HCT116 (cell line): ENCODE data around the gene ERG. TPM values are rescaled to one million over a fixed set of nuclear protein-coding genes. Genes with fewer than 3 reads are reported as not detected.

ENCODE experiments used
- ATAC-seq: fragments of 200-7000 bp; cut with Tn5 transposase; 2 replicates; pipeline ENCODE4 v1.9.1; 2020; ENCODE audit warnings: mild to moderate bottlenecking, moderate library complexity
- BruUV-seq: library from RNA; stranded (reverse); fragments of 400-500 nt; replicated peaks from 2 replicates; lab custom pipeline; 2021; lab: Mats Ljungman, UMichigan
- CTCF ChIA-PET: fragments of 300-600 bp; sonication (Branson Sonifier 250); formaldehyde crosslinking; loops from one replicate; lab custom pipeline; 2021; ENCODE audit warnings: antibody characterized with exemption; lab: Charles Lee
- POLR2A ChIA-PET: fragments of 300-600, 350-600 bp; sonication (Branson Sonifier 250); formaldehyde crosslinking; loops from one replicate; lab custom pipeline; 2021; ENCODE audit warnings: antibody characterized with exemption; lab: Charles Lee
- RAD21 ChIA-PET, 2 experiments: fragments of 300-600 bp; sonication (Branson Sonifier 250); formaldehyde crosslinking; loops; one replicate each; lab custom pipeline; 2023; ENCODE audit warnings: low total read pairs in 2 of 2; ENCODE audit not compliant: uncharacterized antibody in 2 of 2, unreplicated experiment in 2 of 2, low non-redundant PET in 1 of 2; lab: Charles Lee
- DNase-seq: peaks from one replicate; pipeline ENCODE4 v3.0.0-alpha.2; 2010; ENCODE audit warnings: low read depth, low spot score
- H2AFZ ChIP-seq: fragments of 200-600 bp; shearing (Covaris generic), sonication (generic); 2 replicates; pipeline ENCODE4 v1.6.1; 2017; ENCODE audit warnings: low read depth, mixed run types, mixed read lengths, antibody characterized with exemption, low read length; ENCODE audit not compliant: poor library complexity, severe bottlenecking
- H3K27ac ChIP-seq: 2 replicates; pipeline ENCODE4 v1.5.1; 2012; ENCODE audit warnings: low read depth, low read length
- H3K27me3 ChIP-seq: fragments of 200-600 bp; sonication (generic); 2 replicates; pipeline ENCODE4 v1.6.1; 2016; ENCODE audit warnings: mixed run types, low read length, mixed read lengths; ENCODE audit not compliant: insufficient read depth
- H3K36me3 ChIP-seq, 2 experiments: fragments of 200-500 bp in 1 of 2; fragments of 200-600 bp in 1 of 2; sonication (Bioruptor generic) in 1 of 2; sonication (generic) in 1 of 2; 2 replicates each; pipeline versions ENCODE4 v1.5.1 to v1.6.1; 2014 to 2016; ENCODE audit warnings: low read length in 2 of 2, inconsistent platforms in 1 of 2, mixed read lengths in 1 of 2, mixed run types in 1 of 2; ENCODE audit not compliant: insufficient read depth in 2 of 2, control insufficient read depth in 1 of 2
- H3K4me1 ChIP-seq, 2 experiments: fragments of 200-600 bp in 1 of 2; sonication (generic) in 1 of 2; 2 replicates each; pipeline versions ENCODE4 v1.5.1 to v1.6.1; 2012 to 2017; ENCODE audit warnings: low read length in 2 of 2, inconsistent platforms in 1 of 2, mild to moderate bottlenecking in 1 of 2, mixed read lengths in 1 of 2, mixed run types in 1 of 2, moderate library complexity in 1 of 2; ENCODE audit not compliant: insufficient read depth in 2 of 2, control insufficient read depth in 1 of 2
- H3K4me2 ChIP-seq: fragments of 200-600 bp; sonication (generic); 2 replicates; pipeline ENCODE4 v1.6.1; 2017; ENCODE audit warnings: mixed run types, low read length, mixed read lengths
- H3K4me3 ChIP-seq, 2 experiments: fragments of 200-600 bp in 1 of 2; sonication (generic) in 1 of 2; replicated peaks in 1 of 2; 2 replicates each; pipeline ENCODE4 v1.5.1; 2011 to 2016; ENCODE audit warnings: low read length in 2 of 2, control low read depth in 1 of 2, low read depth in 1 of 2, mild to moderate bottlenecking in 1 of 2, mixed read lengths in 1 of 2, mixed run types in 1 of 2
- H3K79me2 ChIP-seq: fragments of 200-600 bp; sonication (generic); 2 replicates; pipeline ENCODE4 v1.6.1; 2017; ENCODE audit warnings: mild to moderate bottlenecking, mixed run types, low read length, moderate library complexity, mixed read lengths; ENCODE audit not compliant: insufficient read depth
- H3K9ac ChIP-seq: fragments of 200-600 bp; sonication (generic); 2 replicates; pipeline ENCODE4 v1.6.1; 2016; ENCODE audit warnings: low read length, mixed read lengths
- H3K9me2 ChIP-seq: fragments of 200-600 bp; sonication (generic), shearing (Covaris generic); 2 replicates; pipeline ENCODE4 v1.6.1; 2017; ENCODE audit warnings: mixed run types, mild to moderate bottlenecking, moderate library complexity; ENCODE audit not compliant: insufficient read depth
- H3K9me3 ChIP-seq, 2 experiments: fragments of 200-500 bp in 1 of 2; fragments of 200-600 bp in 1 of 2; sonication (Bioruptor generic) in 1 of 2; sonication (generic) in 1 of 2; 2 replicates each; pipeline ENCODE4 v1.6.1; 2014 to 2017; ENCODE audit warnings: low read length in 2 of 2, mixed read lengths in 2 of 2, inconsistent platforms in 1 of 2, low read depth in 1 of 2, mild to moderate bottlenecking in 1 of 2, mixed run types in 1 of 2, moderate library complexity in 1 of 2; ENCODE audit not compliant: control insufficient read depth in 1 of 2, insufficient read depth in 1 of 2
- H4K20me1 ChIP-seq: fragments of 200-600 bp; sonication (generic), shearing (Covaris generic); 2 replicates; pipeline ENCODE4 v1.6.1; 2017; ENCODE audit warnings: mixed run types, mild to moderate bottlenecking, moderate library complexity; ENCODE audit not compliant: insufficient read depth
- ATF3 ChIP-seq: IDR thresholded peaks from 2 replicates; pipeline ENCODE4 v1.6.1; 2012
- CEBPB ChIP-seq: IDR thresholded peaks from 2 replicates; pipeline ENCODE4 v1.6.1; 2012; ENCODE audit warnings: low read depth
- CTCF ChIP-seq, 3 experiments: fragments of 200-600 bp in 1 of 3; sonication (generic) in 1 of 3; IDR thresholded peaks in 2 of 3; conservative IDR thresholded peaks in 1 of 3; 2 replicates each; pipeline ENCODE4 v1.5.1; 2012 to 2017; ENCODE audit warnings: low read depth in 2 of 3, low read length in 2 of 3, antibody characterized with exemption in 1 of 3, borderline replicate concordance in 1 of 3, control low read depth in 1 of 3, mild to moderate bottlenecking in 1 of 3, mixed read lengths in 1 of 3, mixed run types in 1 of 3, moderate library complexity in 1 of 3; ENCODE audit not compliant: insufficient read depth in 1 of 3
- ELF1 ChIP-seq: IDR thresholded peaks from 2 replicates; pipeline ENCODE4 v1.6.1; 2012; ENCODE audit warnings: low read depth, borderline replicate concordance
- JUND ChIP-seq: IDR thresholded peaks from 2 replicates; pipeline ENCODE4 v1.6.1; 2012
- POLR2A ChIP-seq: IDR thresholded peaks from 2 replicates; pipeline ENCODE4 v1.7.0; 2011; ENCODE audit warnings: borderline replicate concordance; ENCODE audit not compliant: insufficient read depth, insufficient read length; ENCODE audit errors: extremely low read depth
- SRF ChIP-seq: IDR thresholded peaks from 2 replicates; pipeline ENCODE4 v1.6.1; 2012; ENCODE audit warnings: low read depth
- YY1 ChIP-seq: IDR thresholded peaks from 2 replicates; pipeline ENCODE4 v1.6.1; 2011; ENCODE audit warnings: low read length, low read depth, moderate library complexity, mild to moderate bottlenecking; ENCODE audit not compliant: insufficient replicate concordance; ENCODE audit errors: extremely low read depth
- ZBTB33 ChIP-seq: IDR thresholded peaks from 2 replicates; pipeline ENCODE4 v1.6.1; 2011; ENCODE audit warnings: mild to moderate bottlenecking, low read length, moderate library complexity; ENCODE audit not compliant: insufficient replicate concordance; ENCODE audit errors: extremely low read depth
- ZNF274 ChIP-seq: fragments of 200-500 bp; sonication (Bioruptor generic); IDR thresholded peaks from 2 replicates; pipeline ENCODE4 v1.6.1; 2014; ENCODE audit warnings: mild to moderate bottlenecking, low read depth, low read length, inconsistent platforms
- intact Hi-C: fragments of 100-400 bp; cut with micrococcal nuclease; formaldehyde crosslinking; loops from 2 replicates; pipeline ENCODE4 v1.10.0; 2022
- total RNA-seq: library from RNA; stranded (reverse); gene quantifications from one replicate; pipeline ENCODE4 v1.2.1, GENCODE V29; 2021; ENCODE audit not compliant: unreplicated experiment

The ERG gene
- total RNA-seq, 1 experiment from 2014 or later, result 0.17 TPM

GRCh38 chr21:38506661-38507281 lies 8.5 kb upstream of the ERG start:
- peaks cover 9% of the 10 kb centered on the region; the same call in 1 of the 2 replicates for H3K27me3 ChIP-seq
- H3K79me2 ChIP-seq, result no peaks in the 10 kb centered on the region
- CTCF ChIA-PET, result no interaction called here
- no peak overlapping the region for H3K27ac ChIP-seq
- no peak overlapping the region for H3K4me3 ChIP-seq
- POLR2A ChIA-PET, result no interaction called here
- no peaks in the 10 kb centered on the region for H4K20me1 ChIP-seq
- H3K4me1 ChIP-seq, result no peaks in the 10 kb centered on the region
- no peak overlapping the region for H3K4me2 ChIP-seq
- BruUV-seq, result no TSS peak
- no peak overlapping the region for H3K9ac ChIP-seq
- DNase-seq (no peak), ATAC-seq (no peak)
- no peaks in the 10 kb centered on the region for H3K9me3 ChIP-seq
- H2AFZ ChIP-seq, result no peak overlapping the region
- no peaks in the 10 kb centered on the region for H3K36me3 ChIP-seq
- intact Hi-C loops, result loop anchor here (5.0 kb wide), 1 partner anchor 226 kb away; no protein-coding TSS in a partner anchor
- H3K9me2 ChIP-seq, result no peaks in the 10 kb centered on the region
- RAD21 ChIA-PET, result no interaction called here
- TF ChIP-seq JUND, result no peak
- no peak for TF ChIP-seq POLR2A
- TF ChIP-seq ATF3, result no peak
- TF ChIP-seq ZNF274, result no peak
- TF ChIP-seq YY1, result no peak
- TF ChIP-seq ZBTB33, result no peak
- TF ChIP-seq CEBPB, result no peak
- no peak for TF ChIP-seq CTCF (IDR thresholded peaks at IDR 0.05 in 2 of 3, conservative IDR thresholded peaks at IDR 0.05 in 1 of 3; ENCODE audit: borderline replicate concordance in 1 of 3, insufficient read depth in 1 of 3, low read depth in 2 of 3, low read length in 2 of 3)
- TF ChIP-seq ELF1, result no peak
- no peak for TF ChIP-seq SRF
- TF ChIP-seq, all 23 proteins: peak for 0
